Measurements from ENCODE around the gene TRIM39. TPM values are rescaled to one million over a fixed set of nuclear protein-coding genes. Genes with fewer than 3 reads are reported as not detected.
A peak's percentile ranks its signal among the peaks of the same experiment; 100 is the strongest.

The TRIM39 gene
- total RNA-seq, 2 donors from 2014 or later: 16.4 to 17.1 TPM

GRCh38 chr6:30348957-30349356 lies 22.2 kb downstream of the TRIM39 start:
- H3K27ac Mint-ChIP-seq: no peak overlapping the region
- H3K4me3 Mint-ChIP-seq: no peak overlapping the region
- H3K9me3 Mint-ChIP-seq: no peaks in the 10 kb centered on the region
- peaks cover 7% of the 10 kb centered on the region for H3K4me1 Mint-ChIP-seq
- Histone ChIP-seq H3K9me3 (ENCODE audit: control insufficient read depth, low read length) (no peaks in the 10 kb centered on the region), H3K36me3 (ENCODE audit: control insufficient read depth, insufficient read depth, low read length) (peaks cover 16% of the 10 kb centered on the region), H3K27me3 (ENCODE audit: control insufficient read depth, insufficient read depth, low read length, poor library complexity, severe bottlenecking) (no peaks in the 10 kb centered on the region), H3K4me1 (ENCODE audit: control insufficient read depth, insufficient read depth, low read length) (no peaks in the 10 kb centered on the region), H3K9ac (ENCODE audit: extremely low read depth, low read length, poor library complexity, severe bottlenecking) (no peak overlapping the region), H3K27ac (ENCODE audit: low read depth, low read length) (no peak overlapping the region), H3K4me3 (ENCODE audit: low read length) (no peak overlapping the region)
- H3K36me3 Mint-ChIP-seq (ENCODE audit: low read depth): peaks cover 18% of the 10 kb centered on the region
- 85% methylated on average over 3 of the region's 3 CpGs; no CpG with 5 or more reads in 1 of the 2 experiments for WGBS, 2 experiments (ENCODE audit: insufficient coverage in 1 of 2, insufficient read length in 1 of 2)
- no peak for TF ChIP-seq CTCF (conservative IDR thresholded peaks at IDR 0.05)
- peaks cover 9% of the 10 kb centered on the region for H3K27me3 Mint-ChIP-seq (ENCODE audit: insufficient read depth)
- DNase-seq: no peak

GRCh38 chr6:30349421-30350177 lies 22.9 kb downstream of the TRIM39 start:
- Mint-ChIP-seq H3K27ac (no peak overlapping the region), H3K36me3 (ENCODE audit: low read depth) (peaks cover 18% of the 10 kb centered on the region), H3K27me3 (ENCODE audit: insufficient read depth) (peaks cover 9% of the 10 kb centered on the region), H3K4me3 (no peak overlapping the region), H3K9me3 (no peaks in the 10 kb centered on the region), H3K4me1 (peaks cover 7% of the 10 kb centered on the region)
- DNase-seq: no peak
- no peaks in the 10 kb centered on the region for H3K27me3 ChIP-seq (ENCODE audit: control insufficient read depth, insufficient read depth, low read length, poor library complexity, severe bottlenecking)
- no peak overlapping the region for H3K27ac ChIP-seq (ENCODE audit: low read depth, low read length)
- H3K4me3 ChIP-seq (ENCODE audit: low read length): no peak overlapping the region
- H3K9me3 ChIP-seq (ENCODE audit: control insufficient read depth, low read length): no peaks in the 10 kb centered on the region
- no peaks in the 10 kb centered on the region for H3K4me1 ChIP-seq (ENCODE audit: control insufficient read depth, insufficient read depth, low read length)
- H3K36me3 ChIP-seq (ENCODE audit: control insufficient read depth, insufficient read depth, low read length): peaks cover 16% of the 10 kb centered on the region
- 90 to 91% methylated on average over 2 to 3 of the region's 3 CpGs for WGBS, 2 experiments (ENCODE audit: insufficient coverage in 1 of 2, insufficient read length in 1 of 2)
- no peak overlapping the region for H3K9ac ChIP-seq (ENCODE audit: extremely low read depth, low read length, poor library complexity, severe bottlenecking)
- TF ChIP-seq CTCF (conservative IDR thresholded peaks at IDR 0.05): peak; percentile 33

GRCh38 chr6:30350524-30350923 lies 23.8 kb downstream of the TRIM39 start:
- H3K27me3 Mint-ChIP-seq (ENCODE audit: insufficient read depth): peaks cover 9% of the 10 kb centered on the region
- no peaks in the 10 kb centered on the region for H3K27me3 ChIP-seq (ENCODE audit: control insufficient read depth, insufficient read depth, low read length, poor library complexity, severe bottlenecking)

More at GRCh38 chr6:30350524-30350923, 23.8 kb downstream of the TRIM39 start:
- H3K36me3 ChIP-seq (ENCODE audit: control insufficient read depth, insufficient read depth, low read length): peaks cover 16% of the 10 kb centered on the region
- no peaks in the 10 kb centered on the region for H3K9me3 Mint-ChIP-seq
- no peaks in the 10 kb centered on the region for H3K4me1 ChIP-seq (ENCODE audit: control insufficient read depth, insufficient read depth, low read length)
- no peak overlapping the region for H3K4me3 ChIP-seq (ENCODE audit: low read length)
- DNase-seq: no peak
- WGBS, 2 experiments (ENCODE audit: insufficient coverage in 1 of 2, insufficient read length in 1 of 2): 100% methylated on average over 1 of the region's 1 CpG; no CpG with 5 or more reads in 1 of the 2 experiments
- TF ChIP-seq CTCF (conservative IDR thresholded peaks at IDR 0.05): no peak
- H3K4me3 Mint-ChIP-seq: no peak overlapping the region
- H3K9me3 ChIP-seq (ENCODE audit: control insufficient read depth, low read length): no peaks in the 10 kb centered on the region
- peaks cover 18% of the 10 kb centered on the region for H3K36me3 Mint-ChIP-seq (ENCODE audit: low read depth)
- H3K4me1 Mint-ChIP-seq: peaks cover 7% of the 10 kb centered on the region
- no peak overlapping the region for H3K27ac ChIP-seq (ENCODE audit: low read depth, low read length)
- no peak overlapping the region for H3K27ac Mint-ChIP-seq
- H3K9ac ChIP-seq (ENCODE audit: extremely low read depth, low read length, poor library complexity, severe bottlenecking): no peak overlapping the region

Measured in endodermal cell (in vitro differentiated cells).